K562 (cell line): ENCODE data around the gene GCNT4. TPM values are rescaled to one million over a fixed set of nuclear protein-coding genes. Genes with fewer than 3 reads are reported as not detected.

ENCODE experiments used
- ATAC-seq: fragments of 200-7000 bp; cut with Tn5 transposase; 3 replicates; pipeline ENCODE4 v1.9.1; 2020; ENCODE audit warnings: moderate library complexity
- BruUV-seq: library from RNA; stranded (reverse); fragments of 400-500 nt; replicated peaks from 2 replicates; lab custom pipeline; 2021; lab: Mats Ljungman, UMichigan
- CTCF ChIA-PET: fragments of 300-600 bp; formaldehyde crosslinking; extraction: SDS; loops from one replicate; lab custom pipeline; 2021; ENCODE audit warnings: low intra/inter-chr PET ratio; lab: Yijun Ruan, JAX
- POLR2A ChIA-PET: fragments of 300-600, 350-650 bp; sonication (Branson Sonifier 250); formaldehyde crosslinking; extraction: SDS; loops from one replicate; lab custom pipeline; 2021; ENCODE audit warnings: antibody characterized with exemption, inconsistent platforms; lab: Yijun Ruan, JAX
- DNase-seq, 4 experiments: peaks; one replicate each; pipeline versions ENCODE4 v3.0.0 to v3.0.0-alpha.2; 2011 to 2018; ENCODE audit warnings: low spot score in 3 of 4, mixed read lengths in 3 of 4; ENCODE audit errors: extremely low read depth in 1 of 4
- FAIRE-seq: peaks from 2 replicates; lab custom pipeline; 2011; peaks lifted over from hg19 to GRCh38; lab: Jason Lieb, UNC
- H2AFZ ChIP-seq: 2 replicates; pipeline ENCODE4 v1.6.0; 2011; ENCODE audit warnings: low read depth, low read length, control low read depth, inconsistent platforms
- H3K27ac ChIP-seq: fragments of 200-600 bp; 3 replicates; pipeline ENCODE4 v1.8.0; 2011; ENCODE audit warnings: low read depth, mild to moderate bottlenecking, control low read depth, inconsistent platforms, low read length, moderate library complexity, mixed read lengths; ENCODE audit errors: extremely low read depth
- H3K27me3 ChIP-seq, 2 experiments: fragments of 300-600 bp in 1 of 2; 2 replicates in 1 of 2; 3 replicates in 1 of 2; pipeline versions ENCODE4 v1.6.0 to v1.8.0; 2011; ENCODE audit warnings: inconsistent platforms in 2 of 2, low read length in 2 of 2, mild to moderate bottlenecking in 1 of 2, mixed read lengths in 1 of 2, moderate library complexity in 1 of 2; ENCODE audit not compliant: control insufficient read depth in 2 of 2, insufficient read depth in 2 of 2
- H3K36me3 ChIP-seq: fragments of 300-600 bp; 3 replicates; pipeline ENCODE4 v1.8.0; 2011; ENCODE audit warnings: mild to moderate bottlenecking, low read length, inconsistent platforms; ENCODE audit not compliant: control insufficient read depth, insufficient read depth
- H3K4me1 ChIP-seq, 2 experiments: fragments of 200-600 bp in 1 of 2; replicated peaks in 1 of 2; 2 replicates in 1 of 2; 3 replicates in 1 of 2; pipeline versions ENCODE4 v1.5.1 to v1.8.0; 2011; ENCODE audit warnings: inconsistent platforms in 2 of 2, low read length in 2 of 2, mild to moderate bottlenecking in 1 of 2, mixed read lengths in 1 of 2, moderate library complexity in 1 of 2; ENCODE audit not compliant: control insufficient read depth in 2 of 2, insufficient read depth in 2 of 2
- H3K4me2 ChIP-seq: 2 replicates; pipeline ENCODE4 v1.6.1; 2011; ENCODE audit warnings: low read length, control low read depth, inconsistent platforms, mixed read lengths; ENCODE audit not compliant: insufficient read depth
- H3K4me3 ChIP-seq: fragments of 200-600 bp; sonication (generic), shearing (Covaris generic); 2 replicates; pipeline ENCODE4 v1.5.1; 2016; ENCODE audit warnings: control low read depth, inconsistent platforms
- H3K79me2 ChIP-seq: fragments of 200-600 bp; 3 replicates; pipeline ENCODE4 v1.8.0; 2011; ENCODE audit warnings: low read length, inconsistent platforms; ENCODE audit not compliant: control insufficient read depth, insufficient read depth
- H3K9ac ChIP-seq, 2 experiments: 2 replicates each; pipeline versions ENCODE4 v1.6.0 to v1.6.1; 2011; ENCODE audit warnings: low read depth in 2 of 2, low read length in 2 of 2, control low read depth in 1 of 2, inconsistent platforms in 1 of 2, mild to moderate bottlenecking in 1 of 2, mixed read lengths in 1 of 2; ENCODE audit not compliant: insufficient read depth in 1 of 2
- H3K9me1 ChIP-seq: one replicate; pipeline ENCODE4 v1.6.0; 2011; ENCODE audit warnings: inconsistent platforms, mild to moderate bottlenecking, low read length, moderate library complexity; ENCODE audit not compliant: control insufficient read depth, insufficient read depth
- H3K9me3 ChIP-seq: replicated peaks from 2 replicates; pipeline ENCODE4 v1.5.1; 2011; ENCODE audit warnings: low read depth, low read length, inconsistent platforms; ENCODE audit not compliant: control insufficient read depth, insufficient read depth
- H4K20me1 ChIP-seq: replicated peaks from 2 replicates; pipeline ENCODE4 v1.6.1; 2011; ENCODE audit warnings: low read length, inconsistent platforms, mixed read lengths; ENCODE audit not compliant: control insufficient read depth, insufficient read depth
- EGR1 ChIP-seq: fragments of 450-650 bp; conservative IDR thresholded peaks from 2 replicates; pipeline ENCODE4 v1.6.1; 2017; ENCODE audit warnings: mild to moderate bottlenecking
- GTF2E2 ChIP-seq: fragments of 200-800 bp; sonication (Bioruptor generic); IDR thresholded peaks from 2 replicates; pipeline ENCODE4 v1.6.1; 2016; ENCODE audit warnings: missing genetic modification characterization, missing compliant biosample characterization
- HMGN3 ChIP-seq: IDR thresholded peaks from 2 replicates; pipeline ENCODE4 v1.6.1; 2011; ENCODE audit warnings: borderline replicate concordance, low read depth, mild to moderate bottlenecking, mixed read lengths, low read length; ENCODE audit not compliant: insufficient read length; ENCODE audit errors: extremely low read depth
- HNRNPLL ChIP-seq: fragments of 200-400 bp; formaldehyde crosslinking; IDR thresholded peaks from 2 replicates; pipeline ENCODE4 v1.6.1; 2017; ENCODE audit warnings: low read length, low read depth, mild to moderate bottlenecking; ENCODE audit not compliant: poor library complexity, severe bottlenecking
- SMAD1 ChIP-seq: fragments of 150-350 bp; IDR thresholded peaks from 2 replicates; pipeline ENCODE4 v1.6.1; 2014; ENCODE audit warnings: low read length, low read depth; ENCODE audit not compliant: partially characterized antibody
- ZNF165 ChIP-seq: fragments of 250-450 bp; sonication (Bioruptor Pico); IDR thresholded peaks from 2 replicates; pipeline ENCODE4 v1.4.0; 2020; ENCODE audit warnings: borderline replicate concordance
- ZNF445 ChIP-seq: fragments of 250-450 bp; sonication (Bioruptor Pico); IDR thresholded peaks from 2 replicates; pipeline ENCODE4 v1.4.0; 2020; ENCODE audit warnings: low read depth, mild to moderate bottlenecking, moderate library complexity
- ZNF507 ChIP-seq: conservative IDR thresholded peaks from 2 replicates; pipeline ENCODE4 v1.6.1; 2017; ENCODE audit warnings: missing genetic modification characterization, missing compliant biosample characterization
- WGBS: fragments of 100-300 bp; shearing (Covaris generic); methylation state at CpG from one replicate; pipeline ENCODE4 v1.1.6; 2016; ENCODE audit warnings: low coverage, mixed read lengths; ENCODE audit not compliant: insufficient coverage; ENCODE audit errors: missing lambda C conversion rate; 5-methylcytosine and 5-hydroxymethylcytosine counted together
- in situ Hi-C: fragments of 300-500 bp; cut with MboI; formaldehyde crosslinking; loops from 4 replicates; pipeline ENCODE4 v1.15.0; 2018; ENCODE audit warnings: inconsistent platforms, mixed read lengths
- intact Hi-C: fragments of 100-400 bp; cut with micrococcal nuclease; formaldehyde crosslinking; loops from 2 replicates; pipeline ENCODE4 v1.14.2; 2022
- polyA plus RNA-seq, 8 experiments: library from polyadenylated mRNA; depleted of rRNA in 4 of 8; stranded (reverse) in 5 of 8; unstranded in 3 of 8; fragments of >200 nt; fragmentation: Nextera tagmentation in 2 of 8; fragmentation: Illumina TruSeq in 1 of 8; extraction: Ambion mirVana in 2 of 8; extraction: Trizol in 1 of 8; gene quantifications; 2 replicates each; pipeline versions ENCODE4 v1.2.1 to v1.2.3, GENCODE V29; 2011 to 2014; ENCODE audit warnings: inconsistent platforms in 1 of 8, missing spikeins in 1 of 8
- total RNA-seq, 7 experiments: library from RNA; depleted of rRNA in 6 of 7; stranded (reverse); fragments of >200 nt in 6 of 7; fragmentation: Illumina TruSeq in 2 of 7; extraction: Trizol in 2 of 7; gene quantifications; 2 replicates each; pipeline versions ENCODE4 v1.2.1 to v1.2.3, GENCODE V29; 2011 to 2021; ENCODE audit warnings: low replicate concordance in 1 of 7
- TF ChIP-seq, protein P1 (sequence below): fragments of 450-650 bp; IDR thresholded peaks from 2 replicates; pipeline ENCODE4 v1.6.1; 2016; ENCODE audit warnings: mild to moderate bottlenecking, moderate library complexity
- TF ChIP-seq, protein P2 (sequence below): fragments of 450-650 bp; IDR thresholded peaks from 2 replicates; pipeline ENCODE4 v1.6.1; 2016; ENCODE audit warnings: borderline replicate concordance

Gene GCNT4
- total and polyA plus RNA-seq, 9 of the 15 experiments (the other 6 are each of a cell fraction or from before 2014, with no cell fraction given): 0.01 TPM; not detected in 8

DNA sequence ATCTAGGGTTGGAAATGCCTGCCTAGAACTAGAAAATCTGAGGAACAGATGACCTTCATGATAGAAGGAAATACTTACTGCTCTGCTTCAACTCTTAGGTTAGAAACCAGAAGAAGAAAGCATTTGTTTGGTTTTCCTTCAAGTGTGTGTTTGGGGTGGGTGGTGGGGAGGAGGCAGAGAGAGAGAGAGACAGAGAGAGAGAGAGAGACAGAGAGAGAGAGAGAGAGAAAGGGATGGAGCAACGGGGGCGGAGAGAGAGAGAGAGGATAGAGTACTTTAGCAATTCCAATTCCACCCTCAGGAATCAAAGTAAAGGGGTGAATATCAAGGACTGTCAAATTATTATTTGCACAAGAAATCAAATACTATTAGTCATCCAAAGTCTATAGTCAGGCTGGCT lies 29.2 kb upstream of the GCNT4 start:
- no peak for ATAC-seq
- no peaks in the 10 kb centered on the region for H3K9me3 ChIP-seq
- in situ Hi-C loops (no loop called here), intact Hi-C loops (no loop called here)
- H3K4me1 ChIP-seq: no peaks in the 10 kb centered on the region
- no peak for DNase-seq
- ChIA-PET CTCF (interaction anchor here (0.6 kb wide), 1 partner anchor 115 kb away, joined by 3 read pairs; no protein-coding TSS in a partner anchor), POLR2A (no interaction called here)
- H3K4me2 ChIP-seq: no peak overlapping the region
- H4K20me1 ChIP-seq: no peaks in the 10 kb centered on the region
- H3K4me3 ChIP-seq: no peak overlapping the region
- H3K9ac ChIP-seq: no peak overlapping the region
- no peak overlapping the region for H3K27ac ChIP-seq
- no peak for FAIRE-seq
- no peak overlapping the region for H2AFZ ChIP-seq
- H3K36me3 ChIP-seq: no peaks in the 10 kb centered on the region
- no peaks in the 10 kb centered on the region for H3K9me1 ChIP-seq
- H3K79me2 ChIP-seq: no peaks in the 10 kb centered on the region
- no TSS peak for BruUV-seq
- H3K27me3 ChIP-seq: no peaks in the 10 kb centered on the region
- 0% methylated on average over 2 of the region's 2 CpGs for WGBS
- TF ChIP-seq GTF2E2 (no peak), ZNF507 (tag) (no peak), HMGN3 (no peak), EGR1 (no peak), HNRNPLL (no peak), SMAD1 (no peak), ZNF165 (CRISPR knock-in tag) (no peak), ZNF445 (CRISPR knock-in tag) (no peak)
- TF ChIP-seq, protein P1, sequence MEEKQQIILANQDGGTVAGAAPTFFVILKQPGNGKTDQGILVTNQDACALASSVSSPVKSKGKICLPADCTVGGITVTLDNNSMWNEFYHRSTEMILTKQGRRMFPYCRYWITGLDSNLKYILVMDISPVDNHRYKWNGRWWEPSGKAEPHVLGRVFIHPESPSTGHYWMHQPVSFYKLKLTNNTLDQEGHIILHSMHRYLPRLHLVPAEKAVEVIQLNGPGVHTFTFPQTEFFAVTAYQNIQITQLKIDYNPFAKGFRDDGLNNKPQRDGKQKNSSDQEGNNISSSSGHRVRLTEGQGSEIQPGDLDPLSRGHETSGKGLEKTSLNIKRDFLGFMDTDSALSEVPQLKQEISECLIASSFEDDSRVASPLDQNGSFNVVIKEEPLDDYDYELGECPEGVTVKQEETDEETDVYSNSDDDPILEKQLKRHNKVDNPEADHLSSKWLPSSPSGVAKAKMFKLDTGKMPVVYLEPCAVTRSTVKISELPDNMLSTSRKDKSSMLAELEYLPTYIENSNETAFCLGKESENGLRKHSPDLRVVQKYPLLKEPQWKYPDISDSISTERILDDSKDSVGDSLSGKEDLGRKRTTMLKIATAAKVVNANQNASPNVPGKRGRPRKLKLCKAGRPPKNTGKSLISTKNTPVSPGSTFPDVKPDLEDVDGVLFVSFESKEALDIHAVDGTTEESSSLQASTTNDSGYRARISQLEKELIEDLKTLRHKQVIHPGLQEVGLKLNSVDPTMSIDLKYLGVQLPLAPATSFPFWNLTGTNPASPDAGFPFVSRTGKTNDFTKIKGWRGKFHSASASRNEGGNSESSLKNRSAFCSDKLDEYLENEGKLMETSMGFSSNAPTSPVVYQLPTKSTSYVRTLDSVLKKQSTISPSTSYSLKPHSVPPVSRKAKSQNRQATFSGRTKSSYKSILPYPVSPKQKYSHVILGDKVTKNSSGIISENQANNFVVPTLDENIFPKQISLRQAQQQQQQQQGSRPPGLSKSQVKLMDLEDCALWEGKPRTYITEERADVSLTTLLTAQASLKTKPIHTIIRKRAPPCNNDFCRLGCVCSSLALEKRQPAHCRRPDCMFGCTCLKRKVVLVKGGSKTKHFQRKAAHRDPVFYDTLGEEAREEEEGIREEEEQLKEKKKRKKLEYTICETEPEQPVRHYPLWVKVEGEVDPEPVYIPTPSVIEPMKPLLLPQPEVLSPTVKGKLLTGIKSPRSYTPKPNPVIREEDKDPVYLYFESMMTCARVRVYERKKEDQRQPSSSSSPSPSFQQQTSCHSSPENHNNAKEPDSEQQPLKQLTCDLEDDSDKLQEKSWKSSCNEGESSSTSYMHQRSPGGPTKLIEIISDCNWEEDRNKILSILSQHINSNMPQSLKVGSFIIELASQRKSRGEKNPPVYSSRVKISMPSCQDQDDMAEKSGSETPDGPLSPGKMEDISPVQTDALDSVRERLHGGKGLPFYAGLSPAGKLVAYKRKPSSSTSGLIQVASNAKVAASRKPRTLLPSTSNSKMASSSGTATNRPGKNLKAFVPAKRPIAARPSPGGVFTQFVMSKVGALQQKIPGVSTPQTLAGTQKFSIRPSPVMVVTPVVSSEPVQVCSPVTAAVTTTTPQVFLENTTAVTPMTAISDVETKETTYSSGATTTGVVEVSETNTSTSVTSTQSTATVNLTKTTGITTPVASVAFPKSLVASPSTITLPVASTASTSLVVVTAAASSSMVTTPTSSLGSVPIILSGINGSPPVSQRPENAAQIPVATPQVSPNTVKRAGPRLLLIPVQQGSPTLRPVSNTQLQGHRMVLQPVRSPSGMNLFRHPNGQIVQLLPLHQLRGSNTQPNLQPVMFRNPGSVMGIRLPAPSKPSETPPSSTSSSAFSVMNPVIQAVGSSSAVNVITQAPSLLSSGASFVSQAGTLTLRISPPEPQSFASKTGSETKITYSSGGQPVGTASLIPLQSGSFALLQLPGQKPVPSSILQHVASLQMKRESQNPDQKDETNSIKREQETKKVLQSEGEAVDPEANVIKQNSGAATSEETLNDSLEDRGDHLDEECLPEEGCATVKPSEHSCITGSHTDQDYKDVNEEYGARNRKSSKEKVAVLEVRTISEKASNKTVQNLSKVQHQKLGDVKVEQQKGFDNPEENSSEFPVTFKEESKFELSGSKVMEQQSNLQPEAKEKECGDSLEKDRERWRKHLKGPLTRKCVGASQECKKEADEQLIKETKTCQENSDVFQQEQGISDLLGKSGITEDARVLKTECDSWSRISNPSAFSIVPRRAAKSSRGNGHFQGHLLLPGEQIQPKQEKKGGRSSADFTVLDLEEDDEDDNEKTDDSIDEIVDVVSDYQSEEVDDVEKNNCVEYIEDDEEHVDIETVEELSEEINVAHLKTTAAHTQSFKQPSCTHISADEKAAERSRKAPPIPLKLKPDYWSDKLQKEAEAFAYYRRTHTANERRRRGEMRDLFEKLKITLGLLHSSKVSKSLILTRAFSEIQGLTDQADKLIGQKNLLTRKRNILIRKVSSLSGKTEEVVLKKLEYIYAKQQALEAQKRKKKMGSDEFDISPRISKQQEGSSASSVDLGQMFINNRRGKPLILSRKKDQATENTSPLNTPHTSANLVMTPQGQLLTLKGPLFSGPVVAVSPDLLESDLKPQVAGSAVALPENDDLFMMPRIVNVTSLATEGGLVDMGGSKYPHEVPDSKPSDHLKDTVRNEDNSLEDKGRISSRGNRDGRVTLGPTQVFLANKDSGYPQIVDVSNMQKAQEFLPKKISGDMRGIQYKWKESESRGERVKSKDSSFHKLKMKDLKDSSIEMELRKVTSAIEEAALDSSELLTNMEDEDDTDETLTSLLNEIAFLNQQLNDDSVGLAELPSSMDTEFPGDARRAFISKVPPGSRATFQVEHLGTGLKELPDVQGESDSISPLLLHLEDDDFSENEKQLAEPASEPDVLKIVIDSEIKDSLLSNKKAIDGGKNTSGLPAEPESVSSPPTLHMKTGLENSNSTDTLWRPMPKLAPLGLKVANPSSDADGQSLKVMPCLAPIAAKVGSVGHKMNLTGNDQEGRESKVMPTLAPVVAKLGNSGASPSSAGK: no peak
- TF ChIP-seq, protein P2, sequence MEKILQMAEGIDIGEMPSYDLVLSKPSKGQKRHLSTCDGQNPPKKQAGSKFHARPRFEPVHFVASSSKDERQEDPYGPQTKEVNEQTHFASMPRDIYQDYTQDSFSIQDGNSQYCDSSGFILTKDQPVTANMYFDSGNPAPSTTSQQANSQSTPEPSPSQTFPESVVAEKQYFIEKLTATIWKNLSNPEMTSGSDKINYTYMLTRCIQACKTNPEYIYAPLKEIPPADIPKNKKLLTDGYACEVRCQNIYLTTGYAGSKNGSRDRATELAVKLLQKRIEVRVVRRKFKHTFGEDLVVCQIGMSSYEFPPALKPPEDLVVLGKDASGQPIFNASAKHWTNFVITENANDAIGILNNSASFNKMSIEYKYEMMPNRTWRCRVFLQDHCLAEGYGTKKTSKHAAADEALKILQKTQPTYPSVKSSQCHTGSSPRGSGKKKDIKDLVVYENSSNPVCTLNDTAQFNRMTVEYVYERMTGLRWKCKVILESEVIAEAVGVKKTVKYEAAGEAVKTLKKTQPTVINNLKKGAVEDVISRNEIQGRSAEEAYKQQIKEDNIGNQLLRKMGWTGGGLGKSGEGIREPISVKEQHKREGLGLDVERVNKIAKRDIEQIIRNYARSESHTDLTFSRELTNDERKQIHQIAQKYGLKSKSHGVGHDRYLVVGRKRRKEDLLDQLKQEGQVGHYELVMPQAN: no peak
